Osteoblast (primary cell): Measurements from ENCODE around the gene SPA17. TPM values are rescaled to one million over a fixed set of nuclear protein-coding genes. Genes with fewer than 3 reads are reported as not detected.

ENCODE experiments used
- DNase-seq: peaks from one replicate; pipeline ENCODE4 v3.0.0; 2011; ENCODE audit warnings: low spot score, mixed read lengths; ENCODE audit not compliant: insufficient read length; ENCODE audit errors: missing footprints
- H2AFZ ChIP-seq: 2 replicates; pipeline ENCODE4 v1.6.0; 2011; ENCODE audit warnings: mild to moderate bottlenecking, low read length
- H3K27ac ChIP-seq: 2 replicates; pipeline ENCODE4 v1.5.1; 2011; ENCODE audit warnings: mild to moderate bottlenecking, low read depth, low read length, moderate library complexity
- H3K27me3 ChIP-seq: 2 replicates; pipeline ENCODE4 v1.6.0; 2012; ENCODE audit warnings: mild to moderate bottlenecking, control low read depth, inconsistent platforms, low read length, moderate library complexity; ENCODE audit not compliant: insufficient read depth
- H3K36me3 ChIP-seq: 2 replicates; pipeline ENCODE4 v1.5.1; 2011; ENCODE audit warnings: mild to moderate bottlenecking, low read length, control low read depth, moderate library complexity; ENCODE audit not compliant: insufficient read depth
- H3K4me1 ChIP-seq: 2 replicates; pipeline ENCODE4 v1.5.1; 2011; ENCODE audit warnings: mild to moderate bottlenecking, low read length, control low read depth, moderate library complexity; ENCODE audit not compliant: insufficient read depth
- H3K4me2 ChIP-seq: 2 replicates; pipeline ENCODE4 v1.6.0; 2011; ENCODE audit warnings: mild to moderate bottlenecking, low read length; ENCODE audit not compliant: insufficient read depth
- H3K4me3 ChIP-seq: fragments of 200-600 bp; sonication (generic); 3 replicates; pipeline ENCODE4 v1.5.1; 2012; ENCODE audit warnings: mild to moderate bottlenecking, low read length, inconsistent platforms; ENCODE audit not compliant: insufficient read depth
- H3K79me2 ChIP-seq: 2 replicates; pipeline ENCODE4 v1.6.0; 2012; ENCODE audit warnings: mild to moderate bottlenecking, low read length, control low read depth, inconsistent platforms; ENCODE audit not compliant: insufficient read depth
- H3K9me3 ChIP-seq: 2 replicates; pipeline ENCODE4 v1.5.1; 2011; ENCODE audit warnings: low read depth, low read length, control low read depth
- H4K20me1 ChIP-seq: 2 replicates; pipeline ENCODE4 v1.6.0; 2012; ENCODE audit warnings: mild to moderate bottlenecking, low read length, control low read depth; ENCODE audit not compliant: insufficient read depth
- total RNA-seq: library from RNA; depleted of rRNA; stranded (reverse); fragments of >200 nt; gene quantifications from 2 replicates; pipeline ENCODE4 v1.2.3, GENCODE V29; 2012
- TF ChIP-seq, protein P1 (sequence below): IDR thresholded peaks from 2 replicates; pipeline ENCODE4 v1.5.1; 2011; ENCODE audit warnings: mild to moderate bottlenecking, low read depth, low read length, moderate library complexity; ENCODE audit errors: extremely low read depth

Gene SPA17
- total RNA-seq, 1 donor, result 8.0 TPM

DNA sequence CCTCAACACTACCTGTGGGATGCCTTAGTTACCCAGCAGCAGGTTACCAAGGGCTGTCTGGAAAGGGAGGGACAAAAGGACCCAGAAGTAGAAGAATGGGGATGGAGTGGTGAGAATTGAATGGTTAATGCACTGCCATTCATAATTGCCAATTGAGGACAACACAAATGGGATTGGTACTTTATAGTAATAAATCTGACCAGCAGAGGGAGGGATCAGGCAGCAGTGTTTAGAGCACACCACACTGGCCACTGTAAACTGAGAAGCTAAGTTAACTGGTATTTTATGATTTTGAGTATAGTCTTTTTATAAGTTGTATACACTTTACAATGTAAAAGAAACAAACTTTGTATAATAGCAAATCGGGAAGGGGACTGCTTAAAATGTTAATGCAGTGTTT, 40.3 kb upstream of the SPA17 start:
- DNase-seq, result no peak
- H3K4me2 ChIP-seq, result no peak overlapping the region
- TF ChIP-seq, protein P1, sequence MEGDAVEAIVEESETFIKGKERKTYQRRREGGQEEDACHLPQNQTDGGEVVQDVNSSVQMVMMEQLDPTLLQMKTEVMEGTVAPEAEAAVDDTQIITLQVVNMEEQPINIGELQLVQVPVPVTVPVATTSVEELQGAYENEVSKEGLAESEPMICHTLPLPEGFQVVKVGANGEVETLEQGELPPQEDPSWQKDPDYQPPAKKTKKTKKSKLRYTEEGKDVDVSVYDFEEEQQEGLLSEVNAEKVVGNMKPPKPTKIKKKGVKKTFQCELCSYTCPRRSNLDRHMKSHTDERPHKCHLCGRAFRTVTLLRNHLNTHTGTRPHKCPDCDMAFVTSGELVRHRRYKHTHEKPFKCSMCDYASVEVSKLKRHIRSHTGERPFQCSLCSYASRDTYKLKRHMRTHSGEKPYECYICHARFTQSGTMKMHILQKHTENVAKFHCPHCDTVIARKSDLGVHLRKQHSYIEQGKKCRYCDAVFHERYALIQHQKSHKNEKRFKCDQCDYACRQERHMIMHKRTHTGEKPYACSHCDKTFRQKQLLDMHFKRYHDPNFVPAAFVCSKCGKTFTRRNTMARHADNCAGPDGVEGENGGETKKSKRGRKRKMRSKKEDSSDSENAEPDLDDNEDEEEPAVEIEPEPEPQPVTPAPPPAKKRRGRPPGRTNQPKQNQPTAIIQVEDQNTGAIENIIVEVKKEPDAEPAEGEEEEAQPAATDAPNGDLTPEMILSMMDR, result peak; percentile 46
- peaks cover 78% of the 10 kb centered on the region for H3K36me3 ChIP-seq
- H2AFZ ChIP-seq, result no peak overlapping the region
- H4K20me1 ChIP-seq, result peaks cover 2% of the 10 kb centered on the region
- no peaks in the 10 kb centered on the region for H3K9me3 ChIP-seq
- no peak overlapping the region for H3K27ac ChIP-seq
- H3K4me1 ChIP-seq, result no peaks in the 10 kb centered on the region
- no peak overlapping the region for H3K4me3 ChIP-seq
- H3K79me2 ChIP-seq, result no peaks in the 10 kb centered on the region
- H3K27me3 ChIP-seq, result no peaks in the 10 kb centered on the region

DNA sequence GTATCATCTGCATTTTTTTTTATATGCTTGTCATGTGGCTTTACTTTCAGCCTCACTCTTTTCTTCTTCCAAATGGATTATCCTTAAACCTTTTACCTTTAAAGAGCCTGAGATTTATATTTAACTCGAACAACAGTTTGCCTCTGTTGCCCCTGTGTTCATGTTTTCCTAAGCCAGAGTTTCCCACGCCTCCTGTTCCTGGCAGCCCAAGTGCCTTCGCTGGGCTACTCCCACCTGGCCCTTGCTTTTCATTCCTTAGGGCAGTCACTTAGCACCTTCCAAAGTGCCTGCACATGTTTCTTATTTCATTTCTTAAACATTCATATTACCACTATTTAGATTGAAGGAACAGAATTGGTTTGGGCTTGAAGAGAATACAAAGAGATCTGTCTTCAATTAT, 37.8 kb upstream of the SPA17 start:
- no peak overlapping the region for H3K27ac ChIP-seq
- no peak overlapping the region for H3K4me3 ChIP-seq
- H3K36me3 ChIP-seq, result peaks cover 66% of the 10 kb centered on the region
- H3K79me2 ChIP-seq, result no peaks in the 10 kb centered on the region
- H3K4me1 ChIP-seq, result no peaks in the 10 kb centered on the region
- DNase-seq, result no peak
- peaks cover 2% of the 10 kb centered on the region for H4K20me1 ChIP-seq
- no peaks in the 10 kb centered on the region for H3K27me3 ChIP-seq
- TF ChIP-seq, protein P1, result no peak
- H3K4me2 ChIP-seq, result no peak overlapping the region
- no peak overlapping the region for H2AFZ ChIP-seq
- no peaks in the 10 kb centered on the region for H3K9me3 ChIP-seq

DNA sequence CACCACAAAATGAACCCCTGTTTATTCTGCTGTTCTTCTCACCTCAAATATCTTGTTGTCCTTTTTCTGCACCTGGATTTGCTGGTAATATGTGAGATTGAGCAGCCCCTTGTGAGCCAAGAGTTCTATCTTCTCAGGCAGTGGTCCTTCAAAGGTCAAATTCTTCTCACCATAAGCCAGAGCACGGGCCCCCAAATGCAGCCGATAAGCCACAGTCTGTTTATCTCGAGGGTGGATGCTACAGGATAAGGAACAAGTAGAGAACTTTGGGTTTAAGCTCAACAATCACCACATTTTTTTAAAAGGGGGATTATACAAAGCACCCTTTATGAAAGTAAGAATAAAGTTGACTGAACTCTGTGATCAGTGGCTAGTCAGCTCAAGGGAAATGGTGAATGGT, 35.2 kb upstream of the SPA17 start:
- H3K36me3 ChIP-seq, result peaks cover 41% of the 10 kb centered on the region
- H3K79me2 ChIP-seq, result no peaks in the 10 kb centered on the region
- H4K20me1 ChIP-seq, result no peaks in the 10 kb centered on the region
- DNase-seq, result no peak
- no peak overlapping the region for H3K4me2 ChIP-seq
- no peak overlapping the region for H3K27ac ChIP-seq
- no peak overlapping the region for H2AFZ ChIP-seq
- no peak overlapping the region for H3K4me3 ChIP-seq
- no peaks in the 10 kb centered on the region for H3K9me3 ChIP-seq
- H3K4me1 ChIP-seq, result peaks cover 6% of the 10 kb centered on the region
- no peaks in the 10 kb centered on the region for H3K27me3 ChIP-seq
- TF ChIP-seq, protein P1, result no peak

DNA sequence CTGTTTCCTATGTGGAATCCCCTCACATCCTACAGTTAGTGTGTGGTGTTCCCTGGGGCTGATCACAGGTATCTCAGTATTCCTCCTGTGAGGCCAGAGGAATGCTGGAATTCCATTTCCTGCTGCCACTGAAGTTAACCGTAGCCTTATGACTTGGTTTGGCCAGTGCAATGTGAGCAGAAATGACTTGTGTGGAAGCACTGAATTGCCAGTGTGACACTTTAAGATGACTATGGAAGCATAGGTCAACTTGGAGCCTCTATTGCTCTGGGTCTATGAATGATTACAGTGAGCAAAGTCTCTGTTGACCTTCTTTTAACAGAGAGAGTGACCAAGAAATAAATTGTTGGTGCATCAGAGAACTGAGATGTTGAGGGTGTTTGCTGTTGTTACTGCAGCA, 34.5 kb upstream of the SPA17 start:
- DNase-seq, result no peak
- Histone ChIP-seq H3K27ac (no peak overlapping the region), H3K9me3 (no peaks in the 10 kb centered on the region), H2AFZ (no peak overlapping the region), H4K20me1 (peaks cover 2% of the 10 kb centered on the region), H3K36me3 (peaks cover 37% of the 10 kb centered on the region), H3K4me2 (no peak overlapping the region), H3K79me2 (no peaks in the 10 kb centered on the region), H3K4me1 (peaks cover 11% of the 10 kb centered on the region), H3K27me3 (no peaks in the 10 kb centered on the region), H3K4me3 (no peak overlapping the region)
- TF ChIP-seq, protein P1, result no peak
